OCI-LY7 (cell line): ENCODE data around the gene RCOR3. TPM values are rescaled to one million over a fixed set of nuclear protein-coding genes. Genes with fewer than 3 reads are reported as not detected.

ENCODE experiments used
- BruUV-seq: library from RNA; stranded (reverse); fragments of 400-500 nt; replicated peaks from 2 replicates; lab custom pipeline; 2021; lab: Mats Ljungman, UMichigan
- CTCF ChIA-PET: fragments of 300-600 bp; sonication (Branson Sonifier 250); formaldehyde crosslinking; loops from one replicate; lab custom pipeline; 2022; ENCODE audit warnings: antibody characterized with exemption; ENCODE audit not compliant: unreplicated experiment; lab: Charles Lee
- POLR2A ChIA-PET: fragments of 300-600 bp; sonication (Branson Sonifier 250); formaldehyde crosslinking; loops from one replicate; lab custom pipeline; 2022; ENCODE audit warnings: antibody characterized with exemption; lab: Charles Lee
- DNase-seq: peaks from one replicate; pipeline ENCODE4 v3.0.0-alpha.2; 2015; ENCODE audit warnings: low spot score
- H2AFZ ChIP-seq: fragments of 200-600 bp; sonication (generic), shearing (Covaris generic); 2 replicates; pipeline ENCODE4 v1.6.1; 2014; ENCODE audit warnings: mild to moderate bottlenecking, antibody characterized with exemption, low read length, moderate library complexity
- H3K27ac ChIP-seq: fragments of 200-600 bp; sonication (generic); 2 replicates; pipeline ENCODE4 v1.5.1; 2014; ENCODE audit warnings: mixed run types, low read depth, mild to moderate bottlenecking, moderate library complexity, low read length, inconsistent platforms; ENCODE audit not compliant: poor library complexity, severe bottlenecking
- H3K36me3 ChIP-seq: fragments of 200-600 bp; sonication (generic); 2 replicates; pipeline ENCODE4 v1.6.1; 2014; ENCODE audit warnings: mild to moderate bottlenecking, antibody characterized with exemption, low read length, moderate library complexity, mixed read lengths; ENCODE audit not compliant: insufficient read depth
- H3K4me1 ChIP-seq: fragments of 200-600 bp; sonication (generic); 2 replicates; pipeline ENCODE4 v1.5.1; 2014; ENCODE audit warnings: mild to moderate bottlenecking, low read length; ENCODE audit not compliant: insufficient read depth, poor library complexity, severe bottlenecking
- H3K4me2 ChIP-seq: fragments of 200-600 bp; sonication (generic); 2 replicates; pipeline ENCODE4 v1.6.1; 2014; ENCODE audit warnings: mild to moderate bottlenecking, low read length
- H3K4me3 ChIP-seq: fragments of 200-600 bp; sonication (generic); 2 replicates; pipeline ENCODE4 v1.5.1; 2014; ENCODE audit warnings: mild to moderate bottlenecking, low read depth, low read length; ENCODE audit not compliant: poor library complexity, severe bottlenecking
- H3K79me2 ChIP-seq: fragments of 200-600 bp; sonication (generic); 2 replicates; pipeline ENCODE4 v1.6.1; 2016; ENCODE audit warnings: low read depth, mild to moderate bottlenecking, low read length, moderate library complexity, mixed read lengths; ENCODE audit not compliant: insufficient read depth
- H3K9me2 ChIP-seq: fragments of 200-600 bp; sonication (generic); 2 replicates; pipeline ENCODE4 v1.6.1; 2016; ENCODE audit warnings: mild to moderate bottlenecking, low read length, mixed read lengths; ENCODE audit not compliant: insufficient read depth
- H3K9me3 ChIP-seq: fragments of 200-600 bp; sonication (generic); 2 replicates; pipeline ENCODE4 v1.6.1; 2014; ENCODE audit warnings: mild to moderate bottlenecking, mixed run types, low read length, mixed read lengths
- H4K20me1 ChIP-seq: fragments of 200-600 bp; sonication (generic); 2 replicates; pipeline ENCODE4 v1.6.1; 2014; ENCODE audit warnings: mild to moderate bottlenecking, antibody characterized with exemption, low read length, moderate library complexity, mixed read lengths; ENCODE audit not compliant: insufficient read depth
- EZH2phosphoT487 ChIP-seq: fragments of 200-600 bp; sonication (generic); IDR thresholded peaks from 2 replicates; pipeline ENCODE4 v1.6.1; 2018; ENCODE audit warnings: low read depth, borderline replicate concordance, mild to moderate bottlenecking, mixed run types, antibody characterized with exemption, low read length, moderate library complexity, mixed read lengths
- intact Hi-C: fragments of 100-400 bp; cut with micrococcal nuclease; formaldehyde crosslinking; loops from one replicate; pipeline ENCODE4 v1.10.0; 2022; ENCODE audit not compliant: unreplicated experiment
- total RNA-seq, 2 experiments: library from RNA; depleted of rRNA in 1 of 2; stranded (reverse); fragments of >200 nt in 1 of 2; shearing (Covaris generic) in 1 of 2; gene quantifications; 2 replicates each; pipeline ENCODE4 v1.2.3, GENCODE V29; 2014 to 2022
- TF ChIP-seq, protein P1 (sequence below): fragments of 200-600 bp; sonication (generic); conservative IDR thresholded peaks from 2 replicates; pipeline ENCODE4 v1.5.1; 2014; ENCODE audit warnings: mild to moderate bottlenecking, antibody characterized with exemption, low read length, moderate library complexity, mixed read lengths

RCOR3 gene
- total RNA-seq, 2 experiments from 2014 or later, result 34.8 to 62.3 TPM

DNA sequence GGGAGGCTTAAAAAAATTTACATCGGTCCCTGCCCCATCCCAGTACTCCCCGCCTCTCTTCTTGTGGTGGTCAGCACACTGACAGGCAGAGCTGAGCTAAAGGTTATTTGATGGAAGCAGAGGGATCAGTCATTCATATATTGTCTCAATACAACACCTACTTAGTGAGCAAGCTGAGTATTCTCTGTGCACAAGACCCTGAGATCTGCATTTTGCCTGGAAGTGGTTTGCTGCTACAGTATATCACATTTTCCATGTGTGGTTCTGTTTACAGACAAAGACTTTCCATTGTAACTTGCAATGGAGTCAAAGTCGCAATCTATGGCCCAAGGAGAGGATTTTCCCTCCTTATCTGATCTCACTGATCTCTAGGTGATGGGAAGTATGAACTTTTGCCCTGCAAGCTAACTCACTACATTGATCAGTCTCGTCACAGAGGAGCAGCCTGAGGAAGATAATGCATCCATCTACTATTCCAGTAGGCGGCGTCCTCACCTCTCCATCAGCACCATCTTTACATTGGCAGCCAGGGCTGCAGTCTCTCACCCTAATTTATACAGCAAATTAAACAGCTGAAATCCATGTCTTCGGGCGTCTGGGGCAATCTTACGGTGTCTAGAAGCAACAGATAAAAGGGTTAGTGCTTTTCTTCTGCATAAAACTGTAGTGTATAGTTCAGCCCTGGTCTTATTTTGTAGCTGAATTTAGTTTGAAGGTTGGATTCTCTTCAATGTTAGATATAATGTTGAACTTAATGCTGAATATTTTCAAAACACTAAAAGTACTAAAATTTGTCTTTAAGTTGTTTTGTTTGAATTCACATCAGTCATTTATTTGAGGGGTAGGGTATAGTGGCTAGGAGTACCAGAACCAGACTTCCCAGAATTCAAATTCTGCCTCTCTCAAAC, 64.2 kb downstream of the RCOR3 start:
- Histone ChIP-seq H3K4me3 (no peak overlapping the region), H4K20me1 (no peaks in the 10 kb centered on the region), H3K27ac (no peak overlapping the region), H3K4me1 (peaks cover 18% of the 10 kb centered on the region), H3K9me3 (no peaks in the 10 kb centered on the region), H2AFZ (peak overlapping the region; percentile 64; the same call in 1 of the 2 replicates), H3K4me2 (no peak overlapping the region), H3K9me2 (no peaks in the 10 kb centered on the region), H3K36me3 (no peaks in the 10 kb centered on the region), H3K79me2 (peaks cover 16% of the 10 kb centered on the region; the same call in 1 of the 2 replicates)
- peak; percentile 79 for DNase-seq
- intact Hi-C loops, result loop anchor here (1.0 to 10.0 kb wide), 5 partner anchors 30 to 961 kb away; partner anchors contain the start of gene PPP2R5A
- BruUV-seq, result no TSS peak
- TF ChIP-seq EZH2phosphoT487, result no peak
- TF ChIP-seq, protein P1, sequence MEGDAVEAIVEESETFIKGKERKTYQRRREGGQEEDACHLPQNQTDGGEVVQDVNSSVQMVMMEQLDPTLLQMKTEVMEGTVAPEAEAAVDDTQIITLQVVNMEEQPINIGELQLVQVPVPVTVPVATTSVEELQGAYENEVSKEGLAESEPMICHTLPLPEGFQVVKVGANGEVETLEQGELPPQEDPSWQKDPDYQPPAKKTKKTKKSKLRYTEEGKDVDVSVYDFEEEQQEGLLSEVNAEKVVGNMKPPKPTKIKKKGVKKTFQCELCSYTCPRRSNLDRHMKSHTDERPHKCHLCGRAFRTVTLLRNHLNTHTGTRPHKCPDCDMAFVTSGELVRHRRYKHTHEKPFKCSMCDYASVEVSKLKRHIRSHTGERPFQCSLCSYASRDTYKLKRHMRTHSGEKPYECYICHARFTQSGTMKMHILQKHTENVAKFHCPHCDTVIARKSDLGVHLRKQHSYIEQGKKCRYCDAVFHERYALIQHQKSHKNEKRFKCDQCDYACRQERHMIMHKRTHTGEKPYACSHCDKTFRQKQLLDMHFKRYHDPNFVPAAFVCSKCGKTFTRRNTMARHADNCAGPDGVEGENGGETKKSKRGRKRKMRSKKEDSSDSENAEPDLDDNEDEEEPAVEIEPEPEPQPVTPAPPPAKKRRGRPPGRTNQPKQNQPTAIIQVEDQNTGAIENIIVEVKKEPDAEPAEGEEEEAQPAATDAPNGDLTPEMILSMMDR, result peak; percentile 97
- POLR2A ChIA-PET, result interaction anchor here (0.7 to 2.1 kb wide), 4 partner anchors 12 to 153 kb away, joined by 3 to 10 read pairs (median 3); no protein-coding TSS in a partner anchor
- CTCF ChIA-PET, result interaction anchor here (0.7 to 1.8 kb wide), 3 partner anchors 12 to 190 kb away, joined by 3 to 14 read pairs (median 4); no protein-coding TSS in a partner anchor

DNA sequence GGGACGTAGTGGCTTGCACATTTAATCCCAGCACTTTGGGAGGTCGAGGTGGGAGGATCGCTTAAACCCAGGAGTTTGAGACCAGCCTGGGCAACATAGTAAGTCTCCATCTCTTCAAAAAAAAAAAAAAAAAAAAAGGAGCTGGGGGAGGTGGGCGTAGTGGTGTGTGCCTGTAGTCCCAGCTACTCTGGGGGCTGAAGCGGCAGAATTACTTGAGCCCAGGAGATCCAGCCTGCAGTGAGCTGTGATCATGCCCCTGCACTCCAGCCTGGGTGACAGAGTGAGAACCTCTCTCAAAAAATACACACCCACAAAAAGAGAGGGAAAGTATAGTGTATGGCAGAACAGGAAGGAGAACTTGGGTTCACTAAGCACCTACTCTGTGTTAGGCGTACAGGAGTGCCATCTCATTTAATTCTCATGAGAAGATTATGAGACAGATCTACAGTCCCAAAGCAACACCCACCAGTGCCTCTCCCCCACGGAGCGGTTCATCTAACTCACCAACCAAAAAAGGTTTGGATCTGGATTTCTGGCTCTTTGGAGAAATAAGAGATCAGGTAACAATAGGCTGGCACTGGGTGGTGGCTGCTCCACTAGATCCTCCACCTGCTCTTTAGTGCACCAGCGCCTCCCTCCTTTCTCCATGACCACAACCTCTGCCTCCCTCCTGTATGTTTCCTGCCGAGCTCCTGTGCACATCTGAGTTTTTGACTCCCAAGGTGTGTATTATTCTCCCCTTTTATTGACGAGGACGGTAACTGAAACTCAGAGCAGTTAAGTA, 66.0 kb downstream of the RCOR3 start:
- CTCF ChIA-PET, result interaction anchor here (4.3 kb wide), 1 partner anchor 12 kb away, joined by 38 read pairs; no protein-coding TSS in a partner anchor
- intact Hi-C loops, result loop anchor here (5.0 to 10.0 kb wide), 3 partner anchors 252 to 960 kb away; partner anchors contain the start of genes NEK2, PPP2R5A and SLC30A1
- Histone ChIP-seq H3K4me1 (peaks cover 35% of the 10 kb centered on the region), H3K4me3 (no peak overlapping the region), H3K9me3 (no peaks in the 10 kb centered on the region), H3K36me3 (no peaks in the 10 kb centered on the region), H2AFZ (no peak overlapping the region; the same call in 1 of the 2 replicates), H4K20me1 (no peaks in the 10 kb centered on the region), H3K27ac (no peak overlapping the region), H3K4me2 (no peak overlapping the region), H3K79me2 (peaks cover 34% of the 10 kb centered on the region), H3K9me2 (no peaks in the 10 kb centered on the region)
- POLR2A ChIA-PET, result interaction anchor here (0.6 to 2.5 kb wide), 10 partner anchors 10 to 337 kb away, joined by 3 to 23 read pairs (median 4); no protein-coding TSS in a partner anchor
- no peak for DNase-seq
- no peak for TF ChIP-seq EZH2phosphoT487
- TF ChIP-seq, protein P1, result no peak
- BruUV-seq, result no TSS peak
